SU-DHL-6 (cell line): ENCODE results near the gene RAPGEF5.

Experiments used
- H2AFZ ChIP-seq: fragments of 200-600 bp; sonication (generic); 2 replicates; pipeline ENCODE4 v1.6.1; 2014; ENCODE audit warnings: low read depth, mild to moderate bottlenecking, moderate library complexity, mixed read lengths, antibody characterized with exemption, low read length; ENCODE audit not compliant: severe bottlenecking
- H3F3A ChIP-seq: fragments of 200-600 bp; shearing (Covaris generic); 2 replicates; pipeline ENCODE4 v1.6.0; 2016; ENCODE audit warnings: antibody characterized with exemption, mild to moderate bottlenecking; ENCODE audit not compliant: insufficient read depth
- H3K27ac ChIP-seq: fragments of 200-600 bp; sonication (generic); 2 replicates; pipeline ENCODE4 v1.5.1; 2016; ENCODE audit warnings: low read depth, mild to moderate bottlenecking, low read length, moderate library complexity, mixed read lengths
- H3K27me3 ChIP-seq: fragments of 200-600 bp; sonication (generic), shearing (Covaris generic); 2 replicates; pipeline ENCODE4 v1.6.0; 2014; ENCODE audit warnings: mild to moderate bottlenecking, low read length
- H3K36me3 ChIP-seq: fragments of 200-600 bp; sonication (generic); 2 replicates; pipeline ENCODE4 v1.6.1; 2014; ENCODE audit warnings: mild to moderate bottlenecking, low read length, mixed read lengths
- H3K4me2 ChIP-seq: fragments of 300-600, 200-600 bp; shearing (Covaris generic), sonication (generic); 2 replicates; pipeline ENCODE4 v1.6.0; 2014; ENCODE audit warnings: low read length, low read depth, mild to moderate bottlenecking; ENCODE audit not compliant: poor library complexity, severe bottlenecking
- H3K4me3 ChIP-seq: fragments of 200-600 bp; sonication (generic); 2 replicates; pipeline ENCODE4 v1.5.1; 2014; ENCODE audit warnings: antibody characterized with exemption, low read length, mild to moderate bottlenecking, mixed read lengths; ENCODE audit not compliant: insufficient read depth, poor library complexity, severe bottlenecking
- H3K79me2 ChIP-seq: fragments of 200-600 bp; sonication (generic); 2 replicates; pipeline ENCODE4 v1.6.1; 2014; ENCODE audit warnings: mild to moderate bottlenecking, low read length, moderate library complexity; ENCODE audit not compliant: insufficient read depth
- H3K9ac ChIP-seq: fragments of 200-600 bp; sonication (generic); 2 replicates; pipeline ENCODE4 v1.7.0; 2014; ENCODE audit warnings: mild to moderate bottlenecking, low read length
- H3K9me2 ChIP-seq: fragments of 200-600 bp; sonication (generic); replicated peaks from 2 replicates; pipeline ENCODE4 v1.6.1; 2014; ENCODE audit warnings: low read length; ENCODE audit not compliant: insufficient read depth
- H3K9me3 ChIP-seq: fragments of 200-600 bp; sonication (generic); 2 replicates; pipeline ENCODE4 v1.6.1; 2014; ENCODE audit warnings: low read length, mixed read lengths; ENCODE audit not compliant: insufficient read depth
- H4K20me1 ChIP-seq: fragments of 200-600 bp; sonication (generic); 2 replicates; pipeline ENCODE4 v1.6.1; 2014; ENCODE audit warnings: low read depth, mild to moderate bottlenecking, antibody characterized with exemption, low read length, moderate library complexity, mixed read lengths
- CTCF ChIP-seq: fragments of 200-600 bp; sonication (generic); IDR thresholded peaks from one replicate; pipeline ENCODE4 v1.5.1; 2017; ENCODE audit warnings: antibody characterized with exemption, mild to moderate bottlenecking, low read length, moderate library complexity; ENCODE audit not compliant: insufficient read depth, poor library complexity, severe bottlenecking
- EZH2phosphoT487 ChIP-seq: fragments of 200-600 bp; sonication (generic), shearing (Covaris generic); conservative IDR thresholded peaks from 2 replicates; pipeline ENCODE4 v1.6.1; 2018; ENCODE audit warnings: mild to moderate bottlenecking, antibody characterized with exemption, low read length, moderate library complexity, mixed read lengths

The RAPGEF5 gene

GRCh38 chr7:22216832-22217475 is 140.0 kb downstream of the RAPGEF5 start:
- no peaks in the 10 kb centered on the region for H3K9me2 ChIP-seq
- no peaks in the 10 kb centered on the region for H4K20me1 ChIP-seq
- TF ChIP-seq EZH2phosphoT487: no peak
- no peak for TF ChIP-seq CTCF
- no peak overlapping the region for H3K27ac ChIP-seq
- no peaks in the 10 kb centered on the region for H3K36me3 ChIP-seq
- H3K4me3 ChIP-seq: no peak overlapping the region
- H3K9me3 ChIP-seq: no peaks in the 10 kb centered on the region
- no peaks in the 10 kb centered on the region for H3K27me3 ChIP-seq
- no peaks in the 10 kb centered on the region for H3K79me2 ChIP-seq
- H3K4me2 ChIP-seq: no peak overlapping the region
- no peak overlapping the region for H2AFZ ChIP-seq
- no peak overlapping the region for H3K9ac ChIP-seq
- H3F3A ChIP-seq: no peaks in the 10 kb centered on the region

- Histone ChIP-seq H3K27me3 (no peaks in the 10 kb centered on the region), H3K9ac (no peak overlapping the region), H3K9me2 (no peaks in the 10 kb centered on the region), H3K9me3 (no peaks in the 10 kb centered on the region), H3K79me2 (no peaks in the 10 kb centered on the region), H3K36me3 (no peaks in the 10 kb centered on the region), H4K20me1 (no peaks in the 10 kb centered on the region), H3K4me3 (no peak overlapping the region), H3K4me2 (no peak overlapping the region), H3F3A (no peaks in the 10 kb centered on the region), H3K27ac (no peak overlapping the region), H2AFZ (no peak overlapping the region)
- TF ChIP-seq EZH2phosphoT487: no peak
- no peak for TF ChIP-seq CTCF
Observed at GRCh38 chr7:22216309-22216708, 140.6 kb downstream of the RAPGEF5 start.

GRCh38 chr7:22214000-22214399 is 143.0 kb downstream of the RAPGEF5 start:
- Histone ChIP-seq H3K4me2 (no peak overlapping the region), H4K20me1 (no peaks in the 10 kb centered on the region), H3K79me2 (no peaks in the 10 kb centered on the region), H3F3A (no peaks in the 10 kb centered on the region), H3K36me3 (no peaks in the 10 kb centered on the region), H3K27me3 (no peaks in the 10 kb centered on the region), H3K9me3 (no peaks in the 10 kb centered on the region), H3K4me3 (no peak overlapping the region), H3K9me2 (no peaks in the 10 kb centered on the region), H3K9ac (no peak overlapping the region), H3K27ac (no peak overlapping the region), H2AFZ (no peak overlapping the region)
- TF ChIP-seq EZH2phosphoT487: no peak
- no peak for TF ChIP-seq CTCF
